SH-SY5Y (cell line): ENCODE data around the gene RGS17.

Experiments
- GATA2 ChIP-seq: IDR thresholded peaks from 2 replicates; pipeline ENCODE4 v1.6.1; 2011; ENCODE audit warnings: mild to moderate bottlenecking, low read depth, low read length
- GATA3 ChIP-seq: IDR thresholded peaks from 2 replicates; pipeline ENCODE4 v1.6.1; 2011; ENCODE audit warnings: low read depth, mild to moderate bottlenecking, low read length, moderate library complexity

DNA sequence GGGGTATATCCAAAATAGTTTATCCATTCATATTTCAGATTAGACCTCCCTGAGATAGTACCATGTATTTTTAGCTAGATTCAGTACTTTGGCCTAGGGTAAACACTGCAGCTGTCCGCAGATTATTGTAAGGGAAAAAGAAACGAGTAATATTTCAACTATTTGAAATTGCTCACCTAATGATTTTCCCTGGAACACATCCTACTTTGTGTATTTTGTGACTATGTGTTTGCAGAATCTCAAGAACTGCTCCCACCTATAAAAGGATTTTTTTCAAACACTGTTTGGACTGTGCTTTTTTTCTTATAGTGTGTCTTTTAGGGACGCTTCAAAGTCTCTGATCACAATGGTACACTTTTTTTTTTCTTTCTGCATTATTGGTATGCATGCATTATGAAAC, 42.3 kb downstream of the RGS17 start:
- TF ChIP-seq GATA2 (no peak), GATA3 (no peak)
